Measurements from ENCODE around the gene GALNT13.

DNA sequence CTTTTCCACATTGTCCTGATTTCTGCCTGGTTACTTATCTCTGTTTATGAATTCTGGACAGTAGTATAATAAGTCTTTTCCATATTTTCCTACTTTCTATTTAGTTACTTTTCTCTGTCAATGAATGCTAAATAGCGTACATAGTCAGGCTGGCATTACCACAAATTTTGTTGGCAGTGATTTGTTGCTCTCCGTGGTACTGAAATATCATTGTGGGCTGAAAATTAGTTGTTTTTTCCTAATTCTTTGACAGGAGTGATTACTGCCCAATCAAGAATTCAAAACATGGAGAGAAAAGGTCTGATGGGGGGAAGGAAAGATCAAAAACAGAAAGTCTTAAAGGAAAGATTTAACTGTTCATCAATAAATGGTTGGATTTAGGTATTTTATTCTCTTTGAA lies 7.7 kb upstream of the GALNT13 start:
- TF ChIP-seq, protein P1, sequence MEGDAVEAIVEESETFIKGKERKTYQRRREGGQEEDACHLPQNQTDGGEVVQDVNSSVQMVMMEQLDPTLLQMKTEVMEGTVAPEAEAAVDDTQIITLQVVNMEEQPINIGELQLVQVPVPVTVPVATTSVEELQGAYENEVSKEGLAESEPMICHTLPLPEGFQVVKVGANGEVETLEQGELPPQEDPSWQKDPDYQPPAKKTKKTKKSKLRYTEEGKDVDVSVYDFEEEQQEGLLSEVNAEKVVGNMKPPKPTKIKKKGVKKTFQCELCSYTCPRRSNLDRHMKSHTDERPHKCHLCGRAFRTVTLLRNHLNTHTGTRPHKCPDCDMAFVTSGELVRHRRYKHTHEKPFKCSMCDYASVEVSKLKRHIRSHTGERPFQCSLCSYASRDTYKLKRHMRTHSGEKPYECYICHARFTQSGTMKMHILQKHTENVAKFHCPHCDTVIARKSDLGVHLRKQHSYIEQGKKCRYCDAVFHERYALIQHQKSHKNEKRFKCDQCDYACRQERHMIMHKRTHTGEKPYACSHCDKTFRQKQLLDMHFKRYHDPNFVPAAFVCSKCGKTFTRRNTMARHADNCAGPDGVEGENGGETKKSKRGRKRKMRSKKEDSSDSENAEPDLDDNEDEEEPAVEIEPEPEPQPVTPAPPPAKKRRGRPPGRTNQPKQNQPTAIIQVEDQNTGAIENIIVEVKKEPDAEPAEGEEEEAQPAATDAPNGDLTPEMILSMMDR (conservative IDR thresholded peaks at IDR 0.05; ENCODE audit: low read length) = no peak
- TF ChIP-seq EZH2phosphoT487 (IDR thresholded peaks at IDR 0.05; ENCODE audit: borderline replicate concordance) = no peak
